HG03280 (cell line): ENCODE data around the gene ADGRB2.

Experiments used
- ATAC-seq: cut with Tn5 transposase; IDR thresholded peaks from one replicate; pipeline ENCODE4 v1.9.1; 2021; ENCODE audit warnings: mild to moderate bottlenecking, moderate library complexity; ENCODE audit not compliant: unreplicated experiment

Gene ADGRB2

DNA sequence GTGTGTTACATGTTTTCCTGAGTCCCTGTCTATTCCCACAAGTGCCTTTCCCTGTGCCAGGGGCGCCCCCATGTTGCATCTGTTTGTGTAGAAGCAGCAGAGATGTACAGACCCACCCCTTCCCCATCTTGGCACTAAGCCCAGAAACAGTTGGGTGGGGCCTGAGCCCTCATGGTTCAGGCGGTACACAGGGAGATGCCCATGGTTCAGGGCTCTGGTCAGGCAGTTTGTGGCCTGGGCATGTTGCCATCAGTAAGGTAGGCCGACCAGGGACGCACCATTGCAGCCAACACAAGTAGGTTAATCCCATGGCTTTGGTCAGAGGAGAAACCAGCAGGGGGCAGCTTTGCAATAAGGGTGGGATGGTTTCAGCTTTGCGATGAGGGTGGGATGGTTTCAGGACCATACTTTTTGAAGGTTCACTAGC lies 914 bp upstream of the ADGRB2 start:
- ATAC-seq = no peak

DNA sequence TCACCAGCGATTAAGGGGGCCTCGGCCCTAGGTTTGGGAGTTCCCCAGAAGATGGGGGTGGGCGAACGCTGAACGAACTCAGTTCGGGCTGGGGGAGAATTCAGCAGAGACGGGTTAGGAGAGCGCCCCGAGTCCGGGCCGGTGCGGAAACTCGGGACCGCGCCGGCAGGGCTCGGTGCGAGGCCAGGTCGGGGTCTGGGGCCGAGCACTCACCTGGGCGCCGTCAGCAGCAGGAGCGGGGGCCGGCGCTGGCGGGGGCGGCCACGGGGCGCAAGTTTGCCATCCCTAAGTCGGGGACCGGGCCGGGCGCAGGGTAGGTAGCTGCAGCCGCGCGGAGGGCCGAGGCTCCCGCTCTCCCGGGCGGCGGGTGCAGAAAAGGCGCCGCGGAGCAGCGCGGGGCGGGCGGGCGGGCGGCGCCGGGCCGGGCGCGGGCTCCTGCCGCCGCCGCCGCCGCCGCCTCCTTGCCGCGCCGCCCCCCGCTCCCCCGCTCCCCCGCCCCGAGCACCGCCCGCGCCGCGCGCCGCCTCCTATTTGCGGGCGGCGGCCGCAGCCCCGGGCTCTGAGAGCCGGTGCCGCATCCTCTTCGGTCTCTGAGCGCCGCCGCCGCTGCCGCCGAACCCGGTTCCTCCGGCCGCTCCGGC lies 349 bp downstream of the ADGRB2 start:
- ATAC-seq = no peak

DNA sequence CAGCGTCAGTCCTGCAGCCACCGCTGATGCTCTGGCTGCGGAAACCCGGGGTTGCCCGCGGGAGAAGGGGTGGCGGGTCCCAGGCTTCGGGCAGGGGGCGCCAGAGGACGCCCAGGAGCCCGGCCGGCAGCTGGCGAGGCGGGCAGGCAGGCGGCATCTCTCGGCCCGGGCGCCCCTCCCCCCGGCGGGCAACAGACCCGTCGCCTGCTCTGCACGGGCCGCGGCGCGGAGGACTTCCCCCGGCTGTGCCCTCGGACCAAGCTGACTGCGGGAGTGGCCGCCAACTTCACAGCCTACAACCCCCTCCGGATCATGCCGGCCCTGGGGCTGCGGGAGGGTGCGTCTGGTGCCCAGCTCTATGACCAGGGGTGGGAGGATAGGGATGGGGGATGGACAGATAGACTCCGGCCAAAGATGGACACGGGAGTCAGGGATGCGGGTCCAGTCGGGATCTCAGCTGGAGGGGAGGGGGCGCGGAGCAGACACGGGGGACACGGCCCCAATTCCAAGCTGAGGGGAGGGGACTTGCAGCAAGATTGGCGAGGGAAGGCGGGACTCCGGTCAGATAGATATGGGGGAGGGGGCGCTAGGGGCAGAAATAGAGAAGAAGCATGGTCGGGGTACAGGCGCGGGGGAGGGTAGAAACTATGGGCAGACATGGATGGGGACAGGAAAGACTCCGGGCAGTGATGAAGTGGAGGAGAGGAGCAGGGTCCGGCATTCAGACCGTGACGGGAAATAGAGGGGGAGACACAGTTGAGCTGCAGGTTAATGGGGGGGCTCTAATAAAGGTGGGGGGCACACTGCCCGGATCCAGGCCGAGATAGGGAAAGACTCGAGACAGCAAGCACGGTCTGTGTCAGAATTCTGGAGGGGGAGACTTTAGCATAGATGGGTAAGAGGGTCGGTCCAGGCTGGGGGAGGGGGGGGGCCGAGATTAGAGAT lies 1.1 kb downstream of the ADGRB2 start:
- ATAC-seq = no peak

DNA sequence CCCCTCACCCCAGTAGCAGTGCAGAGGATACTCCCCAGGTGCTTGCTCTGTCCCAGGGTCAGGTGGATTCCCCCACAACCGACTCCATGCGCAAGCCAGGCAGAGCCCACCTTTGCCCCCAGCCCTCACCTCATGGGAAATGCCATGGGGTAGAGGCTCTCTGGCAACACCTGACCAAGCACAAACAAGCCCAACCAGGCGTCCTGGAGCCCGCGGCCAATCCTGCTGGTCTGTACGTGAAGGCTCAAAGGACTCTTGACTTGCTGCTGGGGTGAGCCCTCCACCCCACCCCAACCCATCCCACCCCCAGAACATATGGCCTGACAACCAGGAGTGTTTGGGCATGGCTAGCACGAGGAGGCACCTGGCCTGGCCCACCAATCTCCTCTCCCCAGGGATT lies 1.8 kb downstream of the ADGRB2 start:
- ATAC-seq = no peak

DNA sequence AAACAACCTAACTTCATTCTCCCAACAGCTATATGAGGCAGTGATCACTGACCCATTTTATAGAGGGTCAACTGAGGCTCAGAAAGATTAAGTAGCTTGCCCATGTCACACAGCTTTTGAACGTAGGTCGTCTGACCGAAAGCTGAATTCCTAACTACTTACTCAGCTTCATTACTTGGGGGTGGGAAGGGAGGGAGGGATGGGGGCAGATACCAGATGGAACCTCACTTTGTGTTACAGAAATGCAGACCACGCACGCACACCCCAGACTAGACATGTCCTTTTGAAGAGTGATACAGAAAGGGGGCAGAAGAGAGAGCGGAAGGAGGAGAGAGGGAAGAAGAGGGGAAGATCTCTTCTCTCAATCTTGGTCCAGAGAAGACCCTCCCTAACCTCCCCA lies 2.3 kb downstream of the ADGRB2 start:
- ATAC-seq = no peak

DNA sequence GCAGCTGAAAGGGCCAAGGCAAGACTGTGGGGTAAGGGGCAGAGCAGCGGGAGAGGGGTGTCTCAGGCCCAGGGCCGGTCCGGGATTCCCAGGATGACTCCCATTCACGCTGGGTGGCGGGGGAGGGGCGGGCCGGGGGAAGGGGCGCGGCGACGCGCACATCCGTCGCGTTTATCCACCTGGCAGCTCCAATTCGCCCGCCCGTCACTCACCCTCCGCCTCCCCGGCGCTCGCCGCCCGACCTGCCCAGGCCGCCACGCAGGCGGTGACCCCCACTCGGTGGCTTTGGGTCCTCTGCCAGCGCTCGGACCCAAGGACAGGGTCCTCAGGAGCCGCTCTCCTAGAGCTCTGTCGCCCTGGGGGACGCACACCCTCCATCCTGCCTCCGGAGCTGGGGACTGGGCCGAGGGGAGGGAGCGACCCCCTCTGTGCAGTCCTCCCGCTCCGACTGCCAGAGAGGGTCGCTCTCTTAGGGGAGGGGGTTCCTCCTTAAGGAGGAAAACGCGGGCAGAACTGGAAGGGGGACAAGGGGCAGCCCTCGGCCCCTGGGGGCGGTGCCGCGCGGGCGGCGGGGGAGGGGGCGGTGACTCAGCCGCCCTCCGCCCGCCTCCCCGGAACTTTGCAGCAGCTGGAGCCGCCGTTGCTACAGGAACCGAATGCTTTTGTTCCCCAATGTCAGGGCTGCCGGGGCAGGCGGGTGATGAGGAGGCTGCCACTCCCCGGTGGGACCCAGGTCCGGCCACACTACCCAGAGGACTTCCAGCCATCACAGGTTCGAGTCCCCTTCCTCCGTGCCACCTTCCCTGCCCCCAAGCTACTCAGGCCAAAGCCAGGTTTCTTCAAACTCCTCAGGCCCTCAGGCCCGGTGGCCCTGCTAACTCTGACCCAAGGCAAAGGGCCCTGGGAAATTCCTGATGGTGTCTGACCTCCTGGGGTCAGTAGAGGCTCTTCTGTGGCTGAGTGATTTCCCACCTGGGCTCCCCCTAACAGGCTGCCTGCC lies 3.4 kb downstream of the ADGRB2 start:
- ATAC-seq = no peak

DNA sequence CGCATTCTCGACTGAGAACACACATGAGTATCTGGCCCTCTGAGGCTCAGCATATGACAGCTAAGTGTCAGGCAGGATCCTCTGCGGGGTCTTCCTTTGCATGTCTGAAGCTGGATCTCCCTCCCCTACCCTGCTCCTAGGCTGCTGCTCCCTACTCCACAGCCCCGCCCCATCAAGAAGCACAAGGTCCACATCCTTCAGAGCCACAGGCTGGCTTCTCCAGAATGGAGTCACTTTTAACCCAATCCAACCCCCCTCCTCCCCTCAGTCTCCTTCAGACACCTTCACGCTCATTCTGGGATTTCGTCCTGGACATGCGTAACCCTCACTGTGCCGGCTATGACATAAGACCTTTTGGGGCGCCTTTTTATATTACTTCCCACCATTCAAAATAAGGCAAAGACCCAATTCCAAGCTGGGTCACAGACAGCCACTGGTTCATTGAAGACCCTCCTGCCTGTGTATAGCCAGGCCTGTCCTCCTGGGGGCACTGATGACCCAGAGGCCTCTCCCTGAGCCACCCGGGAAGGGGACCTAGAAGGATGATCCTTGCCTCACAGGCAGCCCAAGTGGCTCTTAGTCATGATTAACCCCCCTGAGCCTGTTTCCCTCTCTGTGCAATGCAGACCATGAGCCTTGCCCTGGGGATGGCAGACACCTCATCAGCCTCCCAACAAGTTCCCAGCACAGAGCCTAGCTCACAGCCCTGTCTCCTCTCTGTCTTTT lies 4.7 kb downstream of the ADGRB2 start:
- no peak for ATAC-seq

DNA sequence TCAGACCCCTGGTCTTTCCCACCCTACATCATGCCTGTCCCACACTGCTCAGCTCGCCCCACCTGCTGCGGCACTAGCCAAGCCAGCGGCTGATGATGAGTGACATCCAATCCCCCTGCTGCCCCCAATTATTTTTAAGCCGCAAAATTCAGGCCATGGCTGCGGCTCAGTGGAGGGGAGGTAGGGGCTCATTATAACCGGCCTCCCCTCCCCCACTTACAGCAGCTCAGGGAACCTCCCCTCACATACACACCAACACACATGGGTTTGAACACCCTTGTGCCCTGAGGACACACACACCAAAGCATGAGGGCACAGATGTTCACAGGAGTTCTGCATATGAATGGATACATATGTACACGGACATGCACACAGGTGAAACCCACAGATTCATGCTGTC lies 5.3 kb downstream of the ADGRB2 start:
- ATAC-seq = no peak

DNA sequence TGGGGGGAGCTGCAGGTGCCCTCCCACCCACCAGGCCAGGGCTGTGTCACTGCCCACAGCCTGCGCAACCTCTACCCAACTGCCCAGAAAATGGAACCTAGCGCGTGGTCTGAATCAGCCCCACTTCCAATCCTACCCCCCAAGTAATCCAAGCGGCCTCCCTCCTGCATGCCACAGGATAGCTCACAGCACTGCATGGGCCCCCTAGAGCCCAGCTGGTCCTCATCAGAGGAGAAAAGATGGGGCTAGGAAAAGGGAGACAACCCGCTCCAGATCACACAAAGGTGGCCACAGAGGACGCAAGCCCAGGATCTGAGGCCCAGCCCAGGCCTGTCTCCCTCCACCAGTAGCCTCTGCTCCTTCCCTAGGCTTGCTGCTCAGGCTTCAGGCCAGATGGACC lies 6.2 kb downstream of the ADGRB2 start:
- no peak for ATAC-seq

DNA sequence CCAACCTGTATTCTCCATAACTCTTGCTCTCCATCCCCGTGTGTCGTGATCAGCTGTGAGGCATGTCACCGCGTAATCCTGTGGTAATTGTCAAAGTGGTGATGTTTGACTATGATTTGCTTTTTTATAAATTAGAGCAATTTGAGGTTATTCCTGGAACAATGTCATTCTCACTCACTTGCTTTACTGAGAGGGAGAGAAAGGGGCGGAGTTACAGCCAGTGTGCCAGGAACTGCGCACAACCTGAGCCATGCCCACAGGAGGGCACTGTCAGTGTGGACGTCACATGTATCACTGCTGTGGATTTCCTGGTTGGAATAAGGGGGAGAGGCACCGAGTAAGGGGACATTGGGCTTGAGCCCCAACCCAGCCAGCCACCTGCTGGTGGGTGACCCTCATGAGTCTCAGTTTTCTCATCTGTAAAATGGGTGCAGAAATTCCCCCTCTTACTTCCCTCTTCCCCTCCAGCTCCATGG lies 6.9 kb downstream of the ADGRB2 start:
- ATAC-seq = no peak

DNA sequence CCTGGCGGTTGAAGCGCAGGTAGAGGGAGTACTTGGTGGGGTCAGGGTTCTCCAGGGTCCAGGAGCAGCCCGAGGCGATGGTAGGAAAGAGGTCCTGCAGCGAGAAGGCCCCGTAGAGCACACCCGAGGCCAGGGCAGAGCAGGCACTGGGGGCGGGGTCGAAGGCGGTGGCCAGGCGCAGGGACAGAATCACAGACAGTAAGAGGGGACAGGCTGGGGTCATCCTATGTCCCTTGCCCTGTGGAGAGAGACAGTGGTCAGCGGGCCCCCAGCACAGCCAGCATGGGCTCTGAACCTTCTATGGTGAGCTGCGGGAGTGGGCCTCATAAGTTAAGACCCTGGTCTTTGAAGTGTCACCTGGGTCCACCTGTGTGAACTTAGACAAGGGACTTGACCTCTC lies 7.6 kb downstream of the ADGRB2 start:
- ATAC-seq = no peak

DNA sequence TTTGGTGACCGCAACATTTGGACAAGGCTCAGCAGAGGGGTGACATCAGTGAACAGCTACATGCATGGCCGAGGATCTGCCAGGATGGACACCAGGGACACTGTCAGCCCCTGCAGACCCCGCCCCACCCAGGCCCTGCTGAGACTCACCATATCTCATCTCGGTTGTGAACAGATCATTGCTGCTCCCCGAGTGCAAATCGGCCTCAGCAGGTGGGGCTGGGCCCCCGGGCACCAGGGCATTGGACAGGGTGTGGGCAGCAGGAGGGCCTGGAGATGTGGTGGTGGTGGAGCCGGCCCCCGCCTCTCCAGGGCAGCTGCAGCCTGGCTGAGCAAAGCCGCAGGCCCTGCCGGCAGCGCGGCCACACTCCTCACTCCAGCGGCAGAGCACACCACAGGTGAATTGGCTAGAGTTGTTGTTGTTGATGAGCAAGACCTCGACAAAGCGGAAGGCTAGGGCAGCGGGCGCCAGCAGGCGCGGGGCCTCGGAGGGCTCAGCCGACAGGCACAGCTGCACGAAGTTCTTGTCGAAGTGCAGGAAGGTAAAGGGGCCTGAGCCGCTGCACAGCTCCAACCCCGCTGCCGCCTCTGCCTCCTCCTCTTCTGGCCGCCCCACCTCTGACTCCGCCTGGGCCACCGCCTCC lies 8.2 kb downstream of the ADGRB2 start:
- no peak for ATAC-seq

DNA sequence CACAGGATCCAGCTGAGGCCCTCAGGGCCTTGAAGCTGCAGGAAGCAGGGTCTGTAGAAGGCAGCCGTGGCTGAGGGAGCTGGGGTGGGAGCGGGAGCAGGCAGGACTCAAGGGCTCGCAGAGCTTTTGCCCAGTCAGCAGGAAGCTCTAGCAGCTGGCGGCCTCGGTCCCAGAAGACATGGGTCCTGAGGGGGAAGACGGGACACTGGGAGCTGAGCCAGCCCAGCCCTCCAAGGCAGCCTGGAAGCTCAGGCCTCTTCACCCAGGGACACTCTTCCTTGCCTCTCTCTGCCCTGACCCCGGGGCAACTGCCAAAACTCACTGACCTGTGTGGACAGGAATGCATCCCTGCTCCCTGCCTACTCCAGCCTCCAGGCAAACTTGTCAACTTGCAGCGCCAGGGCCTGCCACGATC lies 8.9 kb downstream of the ADGRB2 start:
- ATAC-seq = no peak

DNA sequence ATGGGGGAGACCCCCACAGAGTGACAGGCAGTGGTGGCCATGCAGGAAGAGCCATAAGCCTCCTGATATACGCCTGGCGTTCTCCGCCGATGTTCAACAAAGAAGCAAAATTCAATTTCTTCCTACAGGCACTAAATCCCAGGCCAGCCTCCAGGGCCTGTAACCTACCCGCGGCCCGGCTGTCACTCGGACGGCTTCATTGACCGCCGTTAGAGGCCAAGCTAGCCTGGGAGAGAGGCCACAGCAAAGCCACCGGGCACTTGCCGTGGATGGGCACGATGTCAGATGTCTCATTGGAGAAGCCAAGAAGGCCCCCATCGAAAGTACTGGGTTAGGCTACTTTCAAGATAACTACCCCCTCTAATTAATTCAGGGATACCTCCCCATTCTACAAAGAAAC lies 9.7 kb downstream of the ADGRB2 start:
- ATAC-seq = no peak

DNA sequence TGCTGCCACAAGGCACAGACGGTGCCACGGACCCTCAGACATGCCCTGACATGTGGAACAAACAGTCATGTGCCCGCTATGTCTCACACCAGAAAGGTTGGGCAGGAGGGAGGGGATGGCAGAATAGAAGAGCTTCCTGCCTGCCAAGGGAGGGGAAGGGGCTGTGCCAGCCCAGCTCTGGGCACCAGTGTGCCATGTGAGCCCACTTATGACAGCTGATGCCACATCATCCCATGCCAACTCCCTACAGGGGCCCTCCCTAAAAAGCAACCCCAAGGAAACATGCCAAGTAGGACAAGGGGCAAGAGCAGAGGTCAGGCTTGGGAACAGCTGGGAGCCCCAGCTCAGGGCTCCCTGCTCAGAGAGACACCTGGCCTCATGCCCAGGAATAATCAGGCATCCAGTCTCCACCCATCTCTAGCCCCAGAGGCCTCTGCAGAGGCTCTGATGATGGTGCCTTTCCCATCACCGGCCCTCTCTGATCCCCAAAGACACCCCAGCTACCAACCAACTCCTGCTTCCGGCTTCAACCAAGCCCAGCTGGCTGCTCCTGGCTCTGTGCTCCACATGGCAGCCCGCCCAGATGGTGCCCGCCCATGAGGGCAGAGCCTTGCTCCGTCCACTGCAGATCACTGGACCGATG lies 10.3 kb downstream of the ADGRB2 start:
- no peak for ATAC-seq

DNA sequence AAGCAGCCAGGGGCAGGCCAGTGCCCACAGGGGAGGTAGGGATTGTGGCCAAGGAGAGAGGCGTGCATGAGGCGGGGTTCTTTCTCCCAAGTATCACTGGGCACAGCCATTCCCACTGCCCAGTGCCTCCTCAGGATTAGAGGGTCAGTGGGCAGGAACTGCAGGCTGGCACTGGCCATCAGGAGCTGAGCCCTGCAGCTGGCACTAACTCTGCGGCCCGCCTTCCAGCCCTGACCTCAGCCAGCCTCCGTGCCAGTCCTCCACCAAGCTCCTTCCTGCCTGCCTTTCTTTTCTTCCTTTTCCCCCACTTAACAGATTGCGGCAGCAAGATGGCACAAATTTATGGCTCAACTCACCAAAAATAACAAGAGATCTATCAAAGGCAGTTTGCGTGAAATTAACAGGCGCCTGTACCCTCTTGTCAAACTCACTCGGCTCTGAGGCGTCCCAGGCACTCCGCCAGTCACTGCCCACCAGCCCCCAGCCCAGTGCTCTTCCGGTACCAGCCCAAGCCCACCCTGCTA lies 11.1 kb downstream of the ADGRB2 start:
- ATAC-seq = no peak

DNA sequence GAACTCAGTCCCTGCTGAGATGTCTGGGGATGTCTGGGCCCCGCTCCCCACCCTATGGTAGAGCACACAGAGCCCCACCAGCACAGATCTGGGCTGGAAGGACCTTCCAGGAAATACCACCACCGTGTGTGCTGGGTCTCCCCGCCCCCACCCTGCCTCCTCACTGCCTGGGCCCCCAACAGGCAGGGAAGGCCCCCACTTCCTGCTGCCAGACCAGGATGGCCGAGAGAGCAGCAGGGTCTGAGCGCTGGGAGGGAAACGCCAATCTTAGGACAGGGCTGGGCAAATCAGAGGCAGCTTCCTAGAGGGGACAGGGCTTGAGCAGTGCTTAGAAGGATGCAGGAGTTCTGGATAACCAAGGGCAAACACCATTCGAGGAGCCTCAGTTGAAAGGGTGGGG lies 11.9 kb downstream of the ADGRB2 start:
- no peak for ATAC-seq

DNA sequence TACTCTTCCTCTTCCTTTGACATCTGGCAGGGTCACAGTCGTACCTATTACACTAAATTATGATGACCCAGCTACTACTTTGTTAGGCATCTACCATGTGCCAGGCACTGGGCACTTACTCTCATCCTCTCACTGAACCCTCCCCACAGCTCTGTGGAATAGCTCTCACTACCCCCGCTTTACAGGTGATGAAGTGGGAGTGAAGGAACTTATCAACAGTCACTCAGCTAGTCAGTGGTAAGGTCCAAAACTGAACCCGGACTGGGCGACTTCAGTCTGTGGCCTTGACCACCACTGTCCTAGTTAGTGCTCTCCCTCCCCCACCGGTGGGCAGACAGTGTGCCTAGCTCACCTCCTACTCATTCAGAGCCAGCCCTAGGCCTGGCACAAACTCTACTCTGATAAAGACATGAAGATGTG lies 12.3 kb downstream of the ADGRB2 start:
- ATAC-seq = no peak

DNA sequence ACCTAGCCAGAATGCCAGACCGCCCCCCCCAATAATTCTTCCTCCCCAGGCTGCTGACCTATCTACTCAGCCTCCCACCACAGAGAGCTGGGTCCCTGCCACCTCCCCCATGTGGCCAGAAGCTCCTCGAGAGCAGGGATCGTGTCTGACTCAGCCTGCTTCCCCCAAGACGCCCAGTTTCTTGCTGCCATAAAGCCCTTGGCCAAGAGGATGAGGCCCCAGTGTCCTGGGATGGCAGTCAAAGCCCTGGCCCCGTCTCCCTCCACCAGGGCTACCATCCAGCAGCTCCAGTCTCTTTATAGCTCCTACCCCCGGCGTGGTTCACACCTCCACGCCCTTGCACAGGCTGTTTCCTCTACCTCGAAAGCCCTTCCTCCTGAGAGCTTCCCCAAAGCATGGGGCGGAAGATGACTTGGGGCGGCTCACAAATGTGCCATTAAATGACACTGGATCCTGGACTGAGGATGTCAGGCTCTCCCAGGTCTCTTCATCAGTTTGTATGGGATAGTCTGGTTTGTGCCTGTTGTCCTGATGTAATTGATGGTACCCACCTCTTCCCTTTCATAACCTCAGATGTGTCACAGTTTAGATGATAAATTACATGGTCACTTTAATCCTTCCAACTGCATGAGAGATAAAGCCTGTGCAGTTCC lies 13.2 kb downstream of the ADGRB2 start:
- ATAC-seq = no peak
